Left ventricle myocardium inferior (tissue), 1 donor: Measurements from ENCODE around the gene TRIM6. TPM values are rescaled to one million over a fixed set of nuclear protein-coding genes. Genes with fewer than 3 reads are reported as not detected.
"Not testable (repeated sequence)": the region's sequence is repeated elsewhere in the genome, so short reads cannot be mapped to it uniquely, and the experiment has no call there.

Experiments used
- DNase-seq: peaks from one replicate; pipeline ENCODE4 v3.0.0-alpha.2; 2020
- H3K27ac ChIP-seq: fragments of 200-600 bp; replicated peaks from 2 replicates; pipeline ENCODE4 v1.8.0; 2021
- H3K27me3 ChIP-seq: fragments of 200-600 bp; 2 replicates; pipeline ENCODE4 v1.8.0; 2021; ENCODE audit warnings: low read depth
- H3K36me3 ChIP-seq: fragments of 200-600 bp; 2 replicates; pipeline ENCODE4 v1.8.0; 2021
- H3K4me1 ChIP-seq: fragments of 200-600 bp; 2 replicates; pipeline ENCODE4 v1.8.0; 2021
- H3K4me3 ChIP-seq: fragments of 200-600 bp; 2 replicates; pipeline ENCODE4 v1.8.0; 2021; ENCODE audit warnings: mild to moderate bottlenecking, moderate library complexity
- H3K9me3 ChIP-seq: fragments of 200-600 bp; replicated peaks from 2 replicates; pipeline ENCODE4 v1.8.0; 2021
- intact Hi-C: fragments of 100-400 bp; cut with micrococcal nuclease; formaldehyde crosslinking; loops from one replicate; pipeline ENCODE4 v1.11.0; 2022
- total RNA-seq: library from RNA; stranded (reverse); fragmentation: NEBNext Ultra II Directional; extraction: Animal tissue kit (Norgen Biotek cat#: 25700); gene quantifications from one replicate; pipeline ENCODE4 v1.2.1, GENCODE V29; 2021
- TF ChIP-seq, protein P1 (sequence below): fragments of 200-600 bp; IDR thresholded peaks from 2 replicates; pipeline ENCODE4 v1.8.0; 2021; ENCODE audit warnings: antibody characterized with exemption, mild to moderate bottlenecking, borderline replicate concordance
- donor health status: DM: no; HTN: yes; CAD: no; lungs with severe emphysema.

The TRIM6 gene
- total RNA-seq, 1 donor from 2014 or later, result 0.58 TPM

DNA sequence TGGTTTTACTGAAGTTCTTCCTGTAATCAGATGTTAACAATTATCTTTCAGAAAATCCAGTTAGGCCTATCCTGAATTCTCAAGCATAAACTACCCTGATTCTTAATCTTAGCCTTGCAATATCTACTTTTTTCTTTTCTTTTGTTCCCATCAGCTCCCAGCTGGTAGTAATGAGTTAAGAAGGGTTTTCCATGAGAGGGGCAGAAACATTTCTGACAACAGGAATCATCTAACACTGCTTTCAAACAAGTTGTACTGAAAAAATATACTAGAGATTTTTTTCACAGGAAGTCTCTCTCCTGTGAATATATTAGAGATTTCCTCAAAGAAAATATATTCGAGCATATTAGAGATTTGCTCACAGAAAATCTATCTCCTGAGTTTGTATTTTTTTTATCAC lies 3.3 kb upstream of the TRIM6 start:
- intact Hi-C loops, result no loop called here
- TF ChIP-seq, protein P1, sequence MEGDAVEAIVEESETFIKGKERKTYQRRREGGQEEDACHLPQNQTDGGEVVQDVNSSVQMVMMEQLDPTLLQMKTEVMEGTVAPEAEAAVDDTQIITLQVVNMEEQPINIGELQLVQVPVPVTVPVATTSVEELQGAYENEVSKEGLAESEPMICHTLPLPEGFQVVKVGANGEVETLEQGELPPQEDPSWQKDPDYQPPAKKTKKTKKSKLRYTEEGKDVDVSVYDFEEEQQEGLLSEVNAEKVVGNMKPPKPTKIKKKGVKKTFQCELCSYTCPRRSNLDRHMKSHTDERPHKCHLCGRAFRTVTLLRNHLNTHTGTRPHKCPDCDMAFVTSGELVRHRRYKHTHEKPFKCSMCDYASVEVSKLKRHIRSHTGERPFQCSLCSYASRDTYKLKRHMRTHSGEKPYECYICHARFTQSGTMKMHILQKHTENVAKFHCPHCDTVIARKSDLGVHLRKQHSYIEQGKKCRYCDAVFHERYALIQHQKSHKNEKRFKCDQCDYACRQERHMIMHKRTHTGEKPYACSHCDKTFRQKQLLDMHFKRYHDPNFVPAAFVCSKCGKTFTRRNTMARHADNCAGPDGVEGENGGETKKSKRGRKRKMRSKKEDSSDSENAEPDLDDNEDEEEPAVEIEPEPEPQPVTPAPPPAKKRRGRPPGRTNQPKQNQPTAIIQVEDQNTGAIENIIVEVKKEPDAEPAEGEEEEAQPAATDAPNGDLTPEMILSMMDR, result no peak
- no peak overlapping the region for H3K4me3 ChIP-seq

DNA sequence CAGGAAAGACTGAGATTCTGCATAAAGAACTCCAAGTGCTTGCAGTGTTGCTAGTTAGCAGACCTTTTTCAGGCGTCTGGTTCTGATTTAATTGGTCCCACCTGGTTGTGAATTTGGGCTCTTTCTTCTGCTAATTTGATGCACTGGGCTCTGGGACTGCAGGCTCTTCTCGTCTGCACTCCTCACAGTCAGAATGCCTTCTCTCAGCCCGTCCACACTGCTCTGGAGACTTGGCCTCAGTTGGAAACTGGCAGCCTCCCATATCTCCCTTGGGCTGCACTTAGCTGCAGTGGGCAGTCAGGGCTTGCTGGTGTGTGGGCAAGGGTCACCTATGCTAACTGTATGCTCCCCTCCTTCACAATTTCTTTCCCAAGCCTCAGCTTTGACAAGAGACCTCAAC lies 1.5 kb downstream of the TRIM6 start:
- Histone ChIP-seq H3K4me1 (peaks cover 29% of the 10 kb centered on the region), H3K36me3 (no peaks in the 10 kb centered on the region), H3K4me3 (no peak overlapping the region), H3K27me3 (no peaks in the 10 kb centered on the region), H3K27ac (no peak overlapping the region), H3K9me3 (no peaks in the 10 kb centered on the region)
- no peak for DNase-seq
- TF ChIP-seq, protein P1, result no peak
- intact Hi-C loops, result no loop called here

More for the DNA sequence above, 3.3 kb upstream of the TRIM6 start:
- Histone ChIP-seq H3K27me3 (no peaks in the 10 kb centered on the region), H3K27ac (no peak overlapping the region), H3K4me1 (peaks cover 21% of the 10 kb centered on the region), H3K9me3 (no peaks in the 10 kb centered on the region), H3K36me3 (no peaks in the 10 kb centered on the region)
- DNase-seq, result no peak

DNA sequence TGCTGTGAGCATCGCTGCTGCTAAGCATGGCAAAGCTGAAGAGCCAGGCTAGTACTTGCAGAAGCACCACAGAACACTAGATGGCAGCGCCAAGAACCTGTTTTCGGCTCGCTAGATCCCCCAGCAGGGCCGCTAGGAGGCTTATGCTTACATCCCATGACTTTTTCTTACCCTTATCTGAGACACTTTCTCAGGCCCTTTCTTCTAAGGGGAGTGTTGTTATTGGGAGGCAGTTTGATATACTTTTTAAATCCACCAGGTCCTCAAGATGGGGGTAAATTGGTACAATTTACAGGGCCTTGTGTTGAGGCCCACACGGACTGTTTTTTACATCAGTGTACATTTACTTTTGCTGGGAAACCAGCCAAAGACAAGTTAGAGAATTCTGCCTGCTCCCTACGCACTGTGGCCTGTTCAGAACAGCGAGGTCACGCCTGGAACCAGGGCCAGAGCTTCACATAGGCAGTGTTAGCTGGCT lies 4.0 kb downstream of the TRIM6 start:
- H3K27me3 ChIP-seq, result no peaks in the 10 kb centered on the region
- peak overlapping the region; percentile 68 for H3K27ac ChIP-seq
- peak; percentile 41 for DNase-seq
- TF ChIP-seq, protein P1, result peak; percentile 78
- intact Hi-C loops, result no loop called here
- H3K4me1 ChIP-seq, result peaks cover 29% of the 10 kb centered on the region
- H3K4me3 ChIP-seq, result no peak overlapping the region
- H3K36me3 ChIP-seq, result peaks cover 3% of the 10 kb centered on the region
- H3K9me3 ChIP-seq, result no peaks in the 10 kb centered on the region

DNA sequence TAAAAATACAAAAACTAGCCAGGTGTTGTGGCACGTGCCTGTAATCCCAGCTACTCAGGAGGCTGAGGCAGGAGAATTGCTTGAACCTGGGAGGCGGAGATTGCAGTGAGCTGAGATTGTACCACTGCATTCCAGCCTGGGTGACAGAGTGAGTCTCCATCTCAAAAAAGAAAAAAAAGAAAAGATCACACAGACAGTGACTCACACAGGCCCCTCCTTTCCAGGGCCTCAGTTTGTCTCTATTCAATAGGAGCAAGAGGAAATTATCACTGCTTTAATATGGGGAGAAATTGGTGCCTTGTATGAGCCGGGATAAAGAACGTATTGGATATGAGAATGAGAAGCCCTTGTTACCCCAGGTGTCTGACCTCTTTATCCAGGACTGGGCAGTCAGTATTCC lies 6.4 kb downstream of the TRIM6 start:
- intact Hi-C loops, H3K9me3 ChIP-seq, DNase-seq, H3K4me3 ChIP-seq, H3K36me3 ChIP-seq, H3K27ac ChIP-seq, H3K27me3 ChIP-seq: not testable (repeated sequence)
- peaks cover 11% of the 10 kb centered on the region for H3K4me1 ChIP-seq

DNA sequence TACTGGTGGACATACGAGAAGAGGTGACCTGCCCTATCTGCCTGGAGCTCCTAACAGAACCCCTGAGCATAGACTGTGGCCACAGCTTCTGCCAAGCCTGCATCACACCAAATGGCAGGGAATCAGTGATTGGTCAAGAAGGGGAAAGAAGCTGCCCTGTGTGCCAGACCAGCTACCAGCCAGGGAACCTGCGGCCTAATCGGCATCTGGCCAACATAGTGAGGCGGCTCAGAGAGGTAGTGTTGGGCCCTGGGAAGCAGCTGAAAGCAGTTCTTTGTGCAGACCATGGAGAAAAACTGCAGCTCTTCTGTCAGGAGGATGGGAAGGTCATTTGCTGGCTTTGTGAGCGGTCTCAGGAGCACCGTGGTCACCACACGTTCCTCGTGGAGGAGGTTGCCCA lies 6.9 kb downstream of the TRIM6 start:
- Histone ChIP-seq H3K27ac (no peak overlapping the region), H3K36me3 (peaks cover 9% of the 10 kb centered on the region), H3K27me3 (no peaks in the 10 kb centered on the region), H3K4me3 (no peak overlapping the region), H3K4me1 (peaks cover 8% of the 10 kb centered on the region), H3K9me3 (no peaks in the 10 kb centered on the region)
- TF ChIP-seq, protein P1, result no peak
- DNase-seq, result no peak
- intact Hi-C loops, result no loop called here

DNA sequence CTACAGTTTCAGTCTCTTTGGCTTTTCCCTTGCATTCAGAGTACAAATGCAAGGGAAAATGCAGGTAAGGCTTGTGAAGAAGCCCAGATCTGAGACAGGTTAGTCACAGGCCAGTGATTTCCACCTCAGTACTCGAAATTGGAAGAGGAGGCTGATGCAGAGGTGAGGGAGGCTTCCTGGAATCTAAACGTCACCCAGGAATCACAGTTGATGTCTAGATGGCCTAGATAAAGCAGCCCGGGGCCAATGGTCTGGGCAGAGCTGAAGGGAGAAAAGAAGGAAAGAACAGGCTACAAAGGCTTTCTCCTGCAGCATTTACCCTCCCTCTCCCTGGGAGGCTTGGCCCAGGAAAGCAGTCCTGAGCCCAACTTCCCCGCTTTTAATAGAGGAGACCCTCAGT lies 8.5 kb downstream of the TRIM6 start:
- Histone ChIP-seq H3K27me3 (no peaks in the 10 kb centered on the region), H3K9me3 (no peaks in the 10 kb centered on the region), H3K4me3 (no peak overlapping the region), H3K27ac (no peak overlapping the region), H3K4me1 (peaks cover 8% of the 10 kb centered on the region), H3K36me3 (peaks cover 9% of the 10 kb centered on the region)
- no peak for DNase-seq
- intact Hi-C loops, result no loop called here
- TF ChIP-seq, protein P1, result no peak
